ENCODE measurements around the gene CFAP161.
A peak's percentile ranks its signal among the peaks of the same experiment; 100 is the strongest.

The CFAP161 gene

DNA sequence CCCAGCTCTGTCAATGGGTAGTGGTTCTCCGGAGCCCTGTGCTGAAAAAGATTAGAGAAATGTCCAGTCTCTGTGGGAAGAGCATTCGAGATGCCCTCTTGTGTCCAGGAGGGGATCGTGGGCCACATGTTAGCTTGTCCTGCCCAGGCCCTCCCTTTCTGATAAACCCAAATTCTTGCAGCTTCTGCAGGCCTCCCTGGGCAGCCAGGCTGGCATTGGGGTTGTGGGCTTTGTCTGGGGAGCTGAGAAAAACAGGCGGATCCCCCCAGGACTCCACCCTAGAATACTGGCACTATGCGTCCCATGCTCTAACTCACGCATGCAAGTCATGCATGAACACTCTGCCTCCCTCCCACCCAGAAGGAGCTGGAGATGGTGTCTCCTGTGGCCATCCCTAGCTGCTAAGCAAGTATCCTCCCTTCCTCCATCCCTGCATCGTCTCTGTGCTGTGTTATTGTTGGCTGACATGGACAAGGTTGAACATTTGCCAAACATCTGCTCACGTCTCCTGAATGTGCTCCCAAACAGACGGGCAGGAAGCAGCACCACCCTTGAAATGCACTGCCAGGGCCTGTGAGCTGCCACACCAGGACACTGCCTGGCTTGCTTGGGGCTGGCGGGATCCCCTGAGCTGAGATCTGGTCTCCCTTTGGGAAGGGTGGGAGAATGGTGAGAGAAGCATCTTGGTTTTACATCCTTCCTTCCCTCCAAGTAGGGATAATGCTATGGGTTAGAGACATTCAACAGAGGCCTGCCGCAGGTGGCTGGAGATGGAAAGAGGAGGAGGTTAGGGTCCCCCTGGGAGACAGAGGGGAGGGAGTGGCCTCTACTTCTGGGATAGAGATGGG, 26.5 kb downstream of the CFAP161 start:
- TF ChIP-seq, protein P1, sequence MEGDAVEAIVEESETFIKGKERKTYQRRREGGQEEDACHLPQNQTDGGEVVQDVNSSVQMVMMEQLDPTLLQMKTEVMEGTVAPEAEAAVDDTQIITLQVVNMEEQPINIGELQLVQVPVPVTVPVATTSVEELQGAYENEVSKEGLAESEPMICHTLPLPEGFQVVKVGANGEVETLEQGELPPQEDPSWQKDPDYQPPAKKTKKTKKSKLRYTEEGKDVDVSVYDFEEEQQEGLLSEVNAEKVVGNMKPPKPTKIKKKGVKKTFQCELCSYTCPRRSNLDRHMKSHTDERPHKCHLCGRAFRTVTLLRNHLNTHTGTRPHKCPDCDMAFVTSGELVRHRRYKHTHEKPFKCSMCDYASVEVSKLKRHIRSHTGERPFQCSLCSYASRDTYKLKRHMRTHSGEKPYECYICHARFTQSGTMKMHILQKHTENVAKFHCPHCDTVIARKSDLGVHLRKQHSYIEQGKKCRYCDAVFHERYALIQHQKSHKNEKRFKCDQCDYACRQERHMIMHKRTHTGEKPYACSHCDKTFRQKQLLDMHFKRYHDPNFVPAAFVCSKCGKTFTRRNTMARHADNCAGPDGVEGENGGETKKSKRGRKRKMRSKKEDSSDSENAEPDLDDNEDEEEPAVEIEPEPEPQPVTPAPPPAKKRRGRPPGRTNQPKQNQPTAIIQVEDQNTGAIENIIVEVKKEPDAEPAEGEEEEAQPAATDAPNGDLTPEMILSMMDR (IDR thresholded peaks at IDR 0.05; ENCODE audit: low read depth, low read length): no peak
- DNase-seq (ENCODE audit: extremely low read depth, low read depth): peak; percentile 89

DNA sequence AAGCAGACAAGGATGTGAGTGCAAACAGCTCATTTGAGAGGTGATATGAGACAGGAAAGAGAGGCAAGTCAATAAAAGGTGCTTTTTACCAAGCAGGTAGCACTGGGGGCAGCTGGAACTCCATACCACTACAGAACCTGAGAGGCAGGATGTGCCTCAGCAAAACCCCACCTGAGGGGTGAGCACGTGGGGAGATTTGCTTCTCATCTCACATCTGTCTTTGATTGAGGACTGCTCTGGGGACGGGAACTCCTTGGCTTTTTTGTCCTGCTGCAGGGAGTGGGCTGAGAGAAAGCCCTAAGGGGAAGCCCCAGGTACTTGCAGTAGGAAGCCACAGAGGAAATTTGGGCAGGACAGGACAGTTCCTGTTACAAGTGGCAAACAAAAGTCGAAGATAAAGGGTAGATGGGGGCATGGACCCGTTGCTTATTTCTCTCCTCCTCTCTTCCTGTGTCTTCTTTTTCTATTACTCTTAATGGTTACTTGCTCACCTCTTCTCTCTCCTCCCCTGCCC, 27.1 kb downstream of the CFAP161 start:
- DNase-seq (ENCODE audit: extremely low read depth, low read depth): no peak
- TF ChIP-seq, protein P1 (IDR thresholded peaks at IDR 0.05; ENCODE audit: low read depth, low read length): no peak

DNA sequence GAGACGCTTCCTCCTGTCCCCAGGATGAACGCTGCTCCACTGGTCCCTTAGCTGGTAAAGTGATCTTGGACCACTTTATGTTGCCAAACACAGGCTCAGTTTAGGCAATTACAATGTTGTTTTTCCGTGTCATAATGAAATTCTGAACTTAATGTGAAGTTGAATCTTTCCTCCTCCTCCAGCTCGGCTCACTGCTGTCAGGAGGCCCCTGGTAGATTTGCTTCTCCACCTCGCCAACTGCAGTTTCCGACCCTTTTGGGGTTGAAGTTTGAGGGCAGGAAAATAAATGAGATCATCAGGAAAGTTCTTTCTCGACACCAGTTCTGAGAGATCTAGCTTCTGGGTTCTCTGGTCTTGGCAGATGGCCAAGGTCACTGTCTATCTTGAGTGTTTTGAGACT, 27.8 kb downstream of the CFAP161 start:
- DNase-seq (ENCODE audit: extremely low read depth, low read depth): no peak
- TF ChIP-seq, protein P1 (IDR thresholded peaks at IDR 0.05; ENCODE audit: low read depth, low read length): no peak

DNA sequence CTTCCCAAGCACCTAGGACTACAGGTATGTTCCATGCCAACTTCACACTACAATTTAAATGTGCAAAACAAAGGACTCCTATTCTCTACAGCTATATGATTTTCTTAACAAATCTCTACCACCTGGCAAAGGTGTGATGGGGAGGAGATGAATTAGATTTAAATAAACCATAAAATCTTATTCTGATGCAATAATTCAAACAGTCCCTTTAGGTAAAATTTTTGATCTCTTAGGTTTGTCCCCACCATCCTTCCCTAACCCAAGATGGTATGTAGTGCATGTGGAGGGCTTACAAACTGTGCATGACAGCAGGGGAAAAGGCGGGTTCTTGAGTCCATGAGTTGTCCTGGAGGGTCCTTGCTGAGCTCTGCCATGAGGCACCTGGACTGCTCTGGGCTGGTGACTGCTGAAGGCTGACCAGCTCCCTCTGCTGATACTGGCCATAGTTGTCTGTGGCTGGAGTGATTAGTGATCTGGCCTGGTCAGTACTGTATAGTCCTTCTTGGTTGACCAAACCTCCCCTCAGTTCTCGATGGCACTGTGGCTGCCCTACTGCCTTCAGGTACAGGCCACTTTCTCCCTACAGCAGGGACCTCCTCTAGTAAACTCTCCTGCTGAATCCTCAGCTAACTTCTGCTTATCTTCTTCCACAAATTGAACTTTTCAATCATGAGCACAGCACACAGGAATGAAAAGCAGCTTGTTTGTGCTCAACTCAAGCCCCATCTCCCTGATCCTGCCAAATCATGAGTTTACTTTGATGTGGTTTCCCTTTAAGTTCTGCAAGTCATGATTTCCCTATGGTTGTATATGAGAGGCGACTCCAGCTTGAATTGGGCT, 30.1 kb downstream of the CFAP161 start:
- TF ChIP-seq, protein P1 (IDR thresholded peaks at IDR 0.05; ENCODE audit: low read depth, low read length): peak; percentile 41
- peak; percentile 75 for DNase-seq (ENCODE audit: extremely low read depth, low read depth)

DNA sequence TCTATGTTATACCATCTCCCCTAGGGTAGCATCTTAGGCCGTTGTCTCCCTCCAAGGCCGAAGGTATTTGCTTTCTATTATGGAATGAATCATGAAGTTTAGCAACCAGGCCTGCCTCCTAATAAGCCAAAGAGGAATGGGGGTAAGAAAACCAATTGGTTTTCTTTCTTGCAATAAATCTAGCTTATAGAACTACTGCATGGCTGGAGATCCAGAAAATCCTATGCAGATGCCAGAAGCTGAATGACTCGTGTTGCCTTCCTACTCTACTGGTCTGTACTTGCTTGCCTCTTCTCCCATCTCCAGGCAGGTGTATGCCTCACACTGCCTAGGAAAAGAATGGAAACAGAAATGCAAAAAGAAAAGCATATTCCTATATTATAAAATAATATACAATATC, 31.5 kb downstream of the CFAP161 start:
- DNase-seq (ENCODE audit: extremely low read depth, low read depth): no peak
- TF ChIP-seq, protein P1 (IDR thresholded peaks at IDR 0.05; ENCODE audit: low read depth, low read length): no peak

DNA sequence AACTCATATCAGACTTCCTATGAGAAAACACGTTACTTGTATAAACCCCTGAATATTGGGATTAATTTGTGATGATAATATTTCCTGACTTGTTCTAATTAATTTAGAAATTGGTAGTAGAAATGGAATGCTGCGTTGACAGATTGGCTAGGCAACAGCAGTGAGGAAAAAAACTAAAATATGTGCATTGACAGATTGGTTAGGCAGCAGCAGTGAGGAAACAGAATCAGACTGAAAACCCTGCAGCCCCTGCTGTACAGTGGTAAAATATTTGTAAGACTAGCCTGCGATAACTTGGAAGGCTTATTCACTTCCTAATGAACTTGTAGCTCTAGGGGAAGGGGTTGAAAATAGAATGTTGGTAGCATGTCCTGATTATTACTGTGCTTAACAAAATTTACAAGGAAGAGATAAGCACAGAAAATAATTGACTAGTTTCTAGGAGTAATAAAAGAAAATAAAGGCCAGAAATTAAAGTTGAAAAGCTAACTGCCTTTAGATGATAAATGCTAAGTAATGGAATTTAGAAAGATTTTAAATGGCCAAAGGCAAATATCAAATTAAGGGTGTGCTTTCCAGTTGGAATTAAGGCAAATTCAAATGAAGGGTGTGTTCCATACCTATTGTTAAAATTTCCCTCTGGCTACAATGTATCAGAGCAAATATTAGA, 32.7 kb downstream of the CFAP161 start:
- TF ChIP-seq, protein P1 (IDR thresholded peaks at IDR 0.05; ENCODE audit: low read depth, low read length): no peak
- DNase-seq (ENCODE audit: extremely low read depth, low read depth): no peak
